ENCODE data around the gene NR3C2. TPM values are rescaled to one million over a fixed set of nuclear protein-coding genes. Genes with fewer than 3 reads are reported as not detected.

Gene NR3C2
- polyA plus RNA-seq, 3 donors, result 0.09 to 0.27 (median 0.20) TPM

- H3K9me3 ChIP-seq (replicated peaks in 1 of 2; ENCODE audit: control insufficient read depth in 1 of 2, insufficient read depth in 1 of 2, low read length in 2 of 2), result no peaks in the 10 kb centered on the region
- no peaks in the 10 kb centered on the region for H3K36me3 Mint-ChIP-seq
- H3K4me3 Mint-ChIP-seq, result no peak overlapping the region
- H3K27ac ChIP-seq (ENCODE audit: low read depth in 1 of 2, low read length in 2 of 2), result no peak overlapping the region
- H4K20me1 ChIP-seq (ENCODE audit: insufficient read depth, low read length), result no peaks in the 10 kb centered on the region
- intact Hi-C loops (cut with micrococcal nuclease), result no loop called here
- no peak overlapping the region for H3K4me2 ChIP-seq (replicated peaks; ENCODE audit: extremely low read depth, low read length, poor library complexity, severe bottlenecking)
- H3K27me3 ChIP-seq (ENCODE audit: control insufficient read depth in 2 of 2, insufficient read depth in 2 of 2, low read length in 2 of 2), result no peaks in the 10 kb centered on the region
- H2AFZ ChIP-seq (ENCODE audit: insufficient read depth, low read depth, low read length, poor library complexity, severe bottlenecking), result no peak overlapping the region
- H3K4me3 ChIP-seq (replicated peaks in 1 of 3; ENCODE audit: low read depth in 2 of 3, low read length in 3 of 3), result no peak overlapping the region
- no peak for TF ChIP-seq CTCF (IDR thresholded peaks at IDR 0.05)
- no peak overlapping the region for H3K9ac ChIP-seq (ENCODE audit: insufficient read depth, low read length, poor library complexity, severe bottlenecking)
- H3K9me3 Mint-ChIP-seq, result peaks cover 0 to 2% (median 0%) of the 10 kb centered on the region in 7 donors
- H3K4me1 ChIP-seq (ENCODE audit: control insufficient read depth in 1 of 2, insufficient read depth in 2 of 2, low read length in 2 of 2), result peaks cover 0 to 3% of the 10 kb centered on the region in 2 donors
- no peaks in the 10 kb centered on the region for H3K36me3 ChIP-seq (replicated peaks in 1 of 2; ENCODE audit: control insufficient read depth in 1 of 2, insufficient read depth in 2 of 2, low read length in 2 of 2)
- 40% methylated on average over 1 of the region's 3 CpGs for WGBS (ENCODE audit: insufficient coverage)
- no peak for DNase-seq
- H3K27me3 Mint-ChIP-seq (ENCODE audit: low read depth in 3 of 3), result no peaks in the 10 kb centered on the region
- H3K4me1 Mint-ChIP-seq, result peaks cover 11% of the 10 kb centered on the region
- no peaks in the 10 kb centered on the region for H3K79me2 ChIP-seq (ENCODE audit: insufficient read depth, low read length)
- no peak overlapping the region for H3K27ac Mint-ChIP-seq
Observed at GRCh38 chr4:148216321-148216720, 225.9 kb downstream of the NR3C2 start.

- no peaks in the 10 kb centered on the region for H3K27me3 Mint-ChIP-seq (ENCODE audit: low read depth in 3 of 3)
- 100% methylated on average over 2 of the region's 3 CpGs for WGBS (ENCODE audit: insufficient coverage)
- Histone ChIP-seq H2AFZ (ENCODE audit: insufficient read depth, low read depth, low read length, poor library complexity, severe bottlenecking) (no peak overlapping the region), H3K9me3 (replicated peaks in 1 of 2; ENCODE audit: control insufficient read depth in 1 of 2, insufficient read depth in 1 of 2, low read length in 2 of 2) (no peaks in the 10 kb centered on the region), H3K79me2 (ENCODE audit: insufficient read depth, low read length) (no peaks in the 10 kb centered on the region), H3K36me3 (replicated peaks in 1 of 2; ENCODE audit: control insufficient read depth in 1 of 2, insufficient read depth in 2 of 2, low read length in 2 of 2) (no peaks in the 10 kb centered on the region), H3K4me3 (replicated peaks in 1 of 3; ENCODE audit: low read depth in 2 of 3, low read length in 3 of 3) (no peak overlapping the region), H3K4me2 (replicated peaks; ENCODE audit: extremely low read depth, low read length, poor library complexity, severe bottlenecking) (no peak overlapping the region), H3K4me1 (ENCODE audit: control insufficient read depth in 1 of 2, insufficient read depth in 2 of 2, low read length in 2 of 2) (peaks cover 0 to 3% of the 10 kb centered on the region in 2 donors), H3K27me3 (ENCODE audit: control insufficient read depth in 2 of 2, insufficient read depth in 2 of 2, low read length in 2 of 2) (no peaks in the 10 kb centered on the region), H3K27ac (ENCODE audit: low read depth in 1 of 2, low read length in 2 of 2) (no peak overlapping the region), H3K9ac (ENCODE audit: insufficient read depth, low read length, poor library complexity, severe bottlenecking) (no peak overlapping the region), H4K20me1 (ENCODE audit: insufficient read depth, low read length) (no peaks in the 10 kb centered on the region)
- no peaks in the 10 kb centered on the region for H3K36me3 Mint-ChIP-seq
- H3K9me3 Mint-ChIP-seq, result peaks cover 0 to 2% (median 0%) of the 10 kb centered on the region in 7 donors
- TF ChIP-seq CTCF (IDR thresholded peaks at IDR 0.05), result no peak
- H3K4me3 Mint-ChIP-seq, result no peak overlapping the region
- peaks cover 11% of the 10 kb centered on the region for H3K4me1 Mint-ChIP-seq
- H3K27ac Mint-ChIP-seq, result no peak overlapping the region
- no peak for DNase-seq
- intact Hi-C loops (cut with micrococcal nuclease), result no loop called here
Observed at GRCh38 chr4:148215202-148215601, 227.0 kb downstream of the NR3C2 start.
